Retinal pigment epithelial cell (primary cell): ENCODE measurements around the gene NBEA.

Experiments
- DNase-seq: peaks from one replicate; pipeline ENCODE4 v3.0.0-alpha.2; 2010; ENCODE audit warnings: low read depth
- H3K4me3 ChIP-seq: 2 replicates; pipeline ENCODE4 v1.5.1; 2011; ENCODE audit warnings: mild to moderate bottlenecking, low read length, control low read depth, moderate library complexity
- CTCF ChIP-seq: conservative IDR thresholded peaks from 2 replicates; pipeline ENCODE4 v1.5.1; 2011; ENCODE audit warnings: low read depth, low read length, control low read depth, inconsistent platforms

Gene NBEA

GRCh38 chr13:35594096-35594495, 652.0 kb downstream of the NBEA start:
- no peak overlapping the region for H3K4me3 ChIP-seq
- no peak for TF ChIP-seq CTCF
- no peak for DNase-seq

- no peak overlapping the region for H3K4me3 ChIP-seq
- DNase-seq: no peak
- no peak for TF ChIP-seq CTCF
Measured at GRCh38 chr13:35595181-35595580, 653.1 kb downstream of the NBEA start.

DNA sequence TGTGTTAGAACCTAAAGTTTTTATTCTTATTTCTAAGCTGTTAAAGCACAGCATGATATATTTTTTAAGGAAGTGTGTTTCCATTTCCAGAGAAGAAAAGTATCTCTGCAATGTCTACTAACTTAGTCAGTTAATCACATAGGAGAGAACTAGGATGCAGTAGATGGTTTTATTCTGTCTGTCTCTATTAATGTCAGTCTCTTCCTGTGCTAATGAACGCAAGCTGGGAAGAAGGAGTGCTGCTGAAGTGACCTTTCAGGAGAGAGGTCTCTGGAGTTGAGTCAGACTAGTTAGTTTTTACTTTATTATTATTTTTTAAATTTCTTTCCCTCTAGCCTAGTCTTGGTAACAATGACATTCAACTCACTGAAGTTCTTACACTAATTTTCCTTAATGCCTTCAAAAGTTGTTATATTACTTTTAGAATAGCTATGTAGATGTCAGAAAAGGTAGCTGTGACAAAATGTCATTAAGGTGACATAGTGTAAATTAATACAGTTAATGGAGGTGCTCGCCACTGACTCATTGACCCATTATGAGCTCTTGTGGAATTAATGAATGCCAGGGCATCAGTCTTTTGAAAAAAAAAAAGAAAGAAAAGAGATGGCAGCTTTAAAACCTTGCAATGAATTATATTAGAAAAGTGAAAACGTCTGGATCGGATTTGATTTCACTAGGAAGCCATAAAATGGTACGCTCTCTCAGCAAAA, 654.4 kb downstream of the NBEA start:
- H3K4me3 ChIP-seq: no peak overlapping the region
- no peak for TF ChIP-seq CTCF
- no peak for DNase-seq

- TF ChIP-seq CTCF: no peak
- no peak for DNase-seq
- H3K4me3 ChIP-seq: no peak overlapping the region
Measured at GRCh38 chr13:35597451-35597850, 655.4 kb downstream of the NBEA start.

- TF ChIP-seq CTCF: no peak
- H3K4me3 ChIP-seq: no peak overlapping the region
- DNase-seq: no peak
Measured at GRCh38 chr13:35598233-35598632, 656.2 kb downstream of the NBEA start.

DNA sequence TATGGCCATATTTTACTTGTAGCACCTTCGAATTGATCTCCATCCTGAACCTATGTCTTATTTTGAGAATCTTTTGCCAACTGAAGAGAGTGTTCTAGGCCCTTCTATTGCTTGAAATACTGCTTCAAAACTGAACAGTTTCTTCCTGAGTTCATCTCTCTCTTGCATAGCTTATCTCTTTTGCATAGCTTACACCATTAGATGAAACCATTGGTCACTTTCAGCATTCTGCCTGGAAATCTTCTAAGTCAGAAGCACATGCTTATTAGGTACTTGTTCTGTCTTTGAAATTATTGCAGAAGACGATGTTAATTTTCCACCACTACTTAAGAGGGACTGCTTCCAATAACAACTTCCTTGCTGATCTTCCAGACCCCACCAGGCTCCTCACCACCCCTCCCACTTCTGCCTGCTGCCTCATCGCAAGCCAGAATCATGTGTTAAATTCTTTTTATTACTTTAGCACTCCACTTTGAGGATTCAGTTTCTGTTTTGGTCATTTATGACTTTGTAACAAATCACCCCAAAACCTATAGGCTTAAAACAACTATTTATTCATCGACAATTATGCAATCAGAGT, 656.8 kb downstream of the NBEA start:
- TF ChIP-seq CTCF: no peak
- DNase-seq: no peak

GRCh38 chr13:35599384-35599783, 657.3 kb downstream of the NBEA start:
- TF ChIP-seq CTCF: no peak
- no peak for DNase-seq
- H3K4me3 ChIP-seq: no peak overlapping the region

More for the DNA sequence above, 656.8 kb downstream of the NBEA start:
- no peak overlapping the region for H3K4me3 ChIP-seq
